ENCODE data around the gene FALEC. TPM values are rescaled to one million over a fixed set of nuclear protein-coding genes. Genes with fewer than 3 reads are reported as not detected.

FALEC gene
- total and polyA plus RNA-seq, 9 of the 15 experiments (the other 6 are each of a cell fraction or from before 2014, with no cell fraction given), result 0.15 to 1.8 (median 0.53) TPM; not detected in 5

DNA sequence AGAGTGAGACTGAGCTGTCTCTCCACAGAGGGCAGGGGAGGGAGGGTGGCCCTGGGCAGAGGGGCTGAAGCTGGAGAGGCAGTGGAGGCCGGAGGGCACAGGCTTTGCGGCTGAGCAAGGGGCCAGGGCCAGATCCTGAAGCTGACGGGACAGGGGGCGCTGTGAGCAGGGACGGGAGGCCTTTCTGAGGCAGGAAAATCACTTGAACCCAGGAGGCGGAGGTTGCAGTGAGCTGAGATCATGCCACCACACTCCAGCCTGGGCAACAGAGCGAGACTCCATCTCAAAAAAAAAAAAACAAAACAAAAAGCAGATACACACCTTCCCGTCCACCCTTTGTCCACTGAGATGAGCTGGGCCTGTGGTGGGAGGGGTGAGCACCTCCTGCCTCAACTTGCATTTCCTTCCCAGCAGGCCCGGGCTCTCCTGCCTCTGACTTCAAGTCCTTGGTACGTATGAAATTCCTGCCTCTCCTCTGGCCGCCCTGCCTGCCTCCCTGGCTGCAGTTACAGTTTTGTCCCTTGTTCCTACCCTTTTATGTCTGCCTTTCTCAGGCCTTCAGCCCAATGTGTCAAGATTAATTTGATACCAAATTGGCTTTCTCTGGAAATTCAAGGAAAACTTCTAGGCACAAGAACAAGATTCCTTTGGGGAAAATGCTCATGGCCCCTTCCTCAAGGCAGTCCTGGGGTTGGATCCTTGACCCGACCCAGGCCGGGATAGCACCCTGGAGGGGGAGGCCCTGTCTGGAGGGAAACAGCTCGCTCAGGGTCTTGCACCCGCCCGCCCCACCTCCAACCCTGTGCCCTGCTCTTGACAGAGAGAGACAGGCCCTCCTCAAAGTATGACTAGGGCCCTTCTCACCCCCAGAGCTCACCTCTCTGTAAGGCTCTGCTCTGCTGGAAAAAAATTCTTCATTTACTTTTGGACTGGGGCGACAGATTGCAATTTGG lies 22.5 kb downstream of the FALEC start (continued):
- TF ChIP-seq XRCC3 (IDR thresholded peaks at IDR 0.05) (no peak), RAD21 (CRISPR knock-in tag; conservative IDR thresholded peaks at IDR 0.05 in 1 of 2, IDR thresholded peaks at IDR 0.05 in 1 of 2) (peak in 1 of 2 experiments; percentile 31; a peak in 1 of 4 replicates), HDAC2 (IDR thresholded peaks at IDR 0.05) (0 out of 2 replicates have a peak, but pooled peaks have one; percentile 31), ZFX (CRISPR knock-in tag; IDR thresholded peaks at IDR 0.05) (peak; percentile 36; the same call in 1 of the 2 replicates)
- TF ChIP-seq, protein P1, sequence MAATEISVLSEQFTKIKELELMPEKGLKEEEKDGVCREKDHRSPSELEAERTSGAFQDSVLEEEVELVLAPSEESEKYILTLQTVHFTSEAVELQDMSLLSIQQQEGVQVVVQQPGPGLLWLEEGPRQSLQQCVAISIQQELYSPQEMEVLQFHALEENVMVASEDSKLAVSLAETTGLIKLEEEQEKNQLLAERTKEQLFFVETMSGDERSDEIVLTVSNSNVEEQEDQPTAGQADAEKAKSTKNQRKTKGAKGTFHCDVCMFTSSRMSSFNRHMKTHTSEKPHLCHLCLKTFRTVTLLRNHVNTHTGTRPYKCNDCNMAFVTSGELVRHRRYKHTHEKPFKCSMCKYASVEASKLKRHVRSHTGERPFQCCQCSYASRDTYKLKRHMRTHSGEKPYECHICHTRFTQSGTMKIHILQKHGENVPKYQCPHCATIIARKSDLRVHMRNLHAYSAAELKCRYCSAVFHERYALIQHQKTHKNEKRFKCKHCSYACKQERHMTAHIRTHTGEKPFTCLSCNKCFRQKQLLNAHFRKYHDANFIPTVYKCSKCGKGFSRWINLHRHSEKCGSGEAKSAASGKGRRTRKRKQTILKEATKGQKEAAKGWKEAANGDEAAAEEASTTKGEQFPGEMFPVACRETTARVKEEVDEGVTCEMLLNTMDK (IDR thresholded peaks at IDR 0.05; ENCODE audit: borderline replicate concordance, insufficient read depth, low read depth, low read length, poor library complexity, severe bottlenecking), result peak; percentile 28
- TF ChIP-seq, protein P2, sequence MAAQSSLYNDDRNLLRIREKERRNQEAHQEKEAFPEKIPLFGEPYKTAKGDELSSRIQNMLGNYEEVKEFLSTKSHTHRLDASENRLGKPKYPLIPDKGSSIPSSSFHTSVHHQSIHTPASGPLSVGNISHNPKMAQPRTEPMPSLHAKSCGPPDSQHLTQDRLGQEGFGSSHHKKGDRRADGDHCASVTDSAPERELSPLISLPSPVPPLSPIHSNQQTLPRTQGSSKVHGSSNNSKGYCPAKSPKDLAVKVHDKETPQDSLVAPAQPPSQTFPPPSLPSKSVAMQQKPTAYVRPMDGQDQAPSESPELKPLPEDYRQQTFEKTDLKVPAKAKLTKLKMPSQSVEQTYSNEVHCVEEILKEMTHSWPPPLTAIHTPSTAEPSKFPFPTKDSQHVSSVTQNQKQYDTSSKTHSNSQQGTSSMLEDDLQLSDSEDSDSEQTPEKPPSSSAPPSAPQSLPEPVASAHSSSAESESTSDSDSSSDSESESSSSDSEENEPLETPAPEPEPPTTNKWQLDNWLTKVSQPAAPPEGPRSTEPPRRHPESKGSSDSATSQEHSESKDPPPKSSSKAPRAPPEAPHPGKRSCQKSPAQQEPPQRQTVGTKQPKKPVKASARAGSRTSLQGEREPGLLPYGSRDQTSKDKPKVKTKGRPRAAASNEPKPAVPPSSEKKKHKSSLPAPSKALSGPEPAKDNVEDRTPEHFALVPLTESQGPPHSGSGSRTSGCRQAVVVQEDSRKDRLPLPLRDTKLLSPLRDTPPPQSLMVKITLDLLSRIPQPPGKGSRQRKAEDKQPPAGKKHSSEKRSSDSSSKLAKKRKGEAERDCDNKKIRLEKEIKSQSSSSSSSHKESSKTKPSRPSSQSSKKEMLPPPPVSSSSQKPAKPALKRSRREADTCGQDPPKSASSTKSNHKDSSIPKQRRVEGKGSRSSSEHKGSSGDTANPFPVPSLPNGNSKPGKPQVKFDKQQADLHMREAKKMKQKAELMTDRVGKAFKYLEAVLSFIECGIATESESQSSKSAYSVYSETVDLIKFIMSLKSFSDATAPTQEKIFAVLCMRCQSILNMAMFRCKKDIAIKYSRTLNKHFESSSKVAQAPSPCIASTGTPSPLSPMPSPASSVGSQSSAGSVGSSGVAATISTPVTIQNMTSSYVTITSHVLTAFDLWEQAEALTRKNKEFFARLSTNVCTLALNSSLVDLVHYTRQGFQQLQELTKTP (IDR thresholded peaks at IDR 0.05; ENCODE audit: low read depth in 1 of 2, partially characterized antibody in 2 of 2), result peak in 1 of 2 experiments; percentile 51
- TF ChIP-seq, protein P3, sequence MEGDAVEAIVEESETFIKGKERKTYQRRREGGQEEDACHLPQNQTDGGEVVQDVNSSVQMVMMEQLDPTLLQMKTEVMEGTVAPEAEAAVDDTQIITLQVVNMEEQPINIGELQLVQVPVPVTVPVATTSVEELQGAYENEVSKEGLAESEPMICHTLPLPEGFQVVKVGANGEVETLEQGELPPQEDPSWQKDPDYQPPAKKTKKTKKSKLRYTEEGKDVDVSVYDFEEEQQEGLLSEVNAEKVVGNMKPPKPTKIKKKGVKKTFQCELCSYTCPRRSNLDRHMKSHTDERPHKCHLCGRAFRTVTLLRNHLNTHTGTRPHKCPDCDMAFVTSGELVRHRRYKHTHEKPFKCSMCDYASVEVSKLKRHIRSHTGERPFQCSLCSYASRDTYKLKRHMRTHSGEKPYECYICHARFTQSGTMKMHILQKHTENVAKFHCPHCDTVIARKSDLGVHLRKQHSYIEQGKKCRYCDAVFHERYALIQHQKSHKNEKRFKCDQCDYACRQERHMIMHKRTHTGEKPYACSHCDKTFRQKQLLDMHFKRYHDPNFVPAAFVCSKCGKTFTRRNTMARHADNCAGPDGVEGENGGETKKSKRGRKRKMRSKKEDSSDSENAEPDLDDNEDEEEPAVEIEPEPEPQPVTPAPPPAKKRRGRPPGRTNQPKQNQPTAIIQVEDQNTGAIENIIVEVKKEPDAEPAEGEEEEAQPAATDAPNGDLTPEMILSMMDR (IDR thresholded peaks at IDR 0.05 in 2 of 3, conservative IDR thresholded peaks at IDR 0.05 in 1 of 3; ENCODE audit: insufficient read depth in 2 of 3, low read depth in 1 of 3, low read length in 3 of 3), result peak; percentile 24 to 42 (median 38); a peak in 4 of 6 replicates
- TF ChIP-seq, protein P4, sequence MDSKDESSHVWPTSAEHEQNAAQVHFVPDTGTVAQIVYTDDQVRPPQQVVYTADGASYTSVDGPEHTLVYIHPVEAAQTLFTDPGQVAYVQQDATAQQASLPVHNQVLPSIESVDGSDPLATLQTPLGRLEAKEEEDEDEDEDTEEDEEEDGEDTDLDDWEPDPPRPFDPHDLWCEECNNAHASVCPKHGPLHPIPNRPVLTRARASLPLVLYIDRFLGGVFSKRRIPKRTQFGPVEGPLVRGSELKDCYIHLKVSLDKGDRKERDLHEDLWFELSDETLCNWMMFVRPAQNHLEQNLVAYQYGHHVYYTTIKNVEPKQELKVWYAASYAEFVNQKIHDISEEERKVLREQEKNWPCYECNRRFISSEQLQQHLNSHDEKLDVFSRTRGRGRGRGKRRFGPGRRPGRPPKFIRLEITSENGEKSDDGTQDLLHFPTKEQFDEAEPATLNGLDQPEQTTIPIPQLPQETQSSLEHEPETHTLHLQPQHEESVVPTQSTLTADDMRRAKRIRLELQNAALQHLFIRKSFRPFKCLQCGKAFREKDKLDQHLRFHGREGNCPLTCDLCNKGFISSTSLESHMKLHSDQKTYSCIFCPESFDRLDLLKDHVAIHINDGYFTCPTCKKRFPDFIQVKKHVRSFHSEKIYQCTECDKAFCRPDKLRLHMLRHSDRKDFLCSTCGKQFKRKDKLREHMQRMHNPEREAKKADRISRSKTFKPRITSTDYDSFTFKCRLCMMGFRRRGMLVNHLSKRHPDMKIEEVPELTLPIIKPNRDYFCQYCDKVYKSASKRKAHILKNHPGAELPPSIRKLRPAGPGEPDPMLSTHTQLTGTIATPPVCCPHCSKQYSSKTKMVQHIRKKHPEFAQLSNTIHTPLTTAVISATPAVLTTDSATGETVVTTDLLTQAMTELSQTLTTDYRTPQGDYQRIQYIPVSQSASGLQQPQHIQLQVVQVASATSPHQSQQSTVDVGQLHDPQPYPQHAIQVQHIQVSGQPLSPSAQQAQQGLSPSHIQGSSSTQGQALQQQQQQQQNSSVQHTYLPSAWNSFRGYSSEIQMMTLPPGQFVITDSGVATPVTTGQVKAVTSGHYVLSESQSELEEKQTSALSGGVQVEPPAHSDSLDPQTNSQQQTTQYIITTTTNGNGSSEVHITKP (IDR thresholded peaks at IDR 0.05; ENCODE audit: partially characterized antibody), result peak; percentile 41

All from K562 (cell line).